HG03039 (cell line): ENCODE results near the gene CHTF18.

Experiments used
- ATAC-seq: cut with Tn5 transposase; IDR thresholded peaks from one replicate; pipeline ENCODE4 v1.9.1; 2021; ENCODE audit warnings: mild to moderate bottlenecking, moderate library complexity; ENCODE audit not compliant: unreplicated experiment

The CHTF18 gene

DNA sequence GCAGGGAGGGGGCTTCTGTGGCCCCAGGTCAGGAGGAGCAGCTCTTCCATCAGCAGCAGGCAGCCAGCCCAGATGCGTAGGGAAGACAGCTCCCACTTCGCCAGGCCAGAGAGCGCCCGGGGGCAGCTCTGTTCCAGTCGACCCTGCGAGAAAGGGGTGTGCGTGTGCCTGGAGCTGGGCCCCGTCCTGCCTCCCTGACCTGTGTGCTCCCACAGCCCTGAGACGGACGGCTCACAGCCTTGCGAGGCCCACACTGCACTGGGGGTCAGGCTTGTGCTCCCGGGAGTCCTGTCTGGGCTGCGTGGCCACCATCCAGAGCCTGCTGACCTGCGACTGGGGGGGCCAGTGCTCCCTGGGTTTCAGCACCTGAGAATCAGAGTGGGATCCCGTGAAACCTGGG is 28.4 kb upstream of the CHTF18 start:
- ATAC-seq, result no peak

DNA sequence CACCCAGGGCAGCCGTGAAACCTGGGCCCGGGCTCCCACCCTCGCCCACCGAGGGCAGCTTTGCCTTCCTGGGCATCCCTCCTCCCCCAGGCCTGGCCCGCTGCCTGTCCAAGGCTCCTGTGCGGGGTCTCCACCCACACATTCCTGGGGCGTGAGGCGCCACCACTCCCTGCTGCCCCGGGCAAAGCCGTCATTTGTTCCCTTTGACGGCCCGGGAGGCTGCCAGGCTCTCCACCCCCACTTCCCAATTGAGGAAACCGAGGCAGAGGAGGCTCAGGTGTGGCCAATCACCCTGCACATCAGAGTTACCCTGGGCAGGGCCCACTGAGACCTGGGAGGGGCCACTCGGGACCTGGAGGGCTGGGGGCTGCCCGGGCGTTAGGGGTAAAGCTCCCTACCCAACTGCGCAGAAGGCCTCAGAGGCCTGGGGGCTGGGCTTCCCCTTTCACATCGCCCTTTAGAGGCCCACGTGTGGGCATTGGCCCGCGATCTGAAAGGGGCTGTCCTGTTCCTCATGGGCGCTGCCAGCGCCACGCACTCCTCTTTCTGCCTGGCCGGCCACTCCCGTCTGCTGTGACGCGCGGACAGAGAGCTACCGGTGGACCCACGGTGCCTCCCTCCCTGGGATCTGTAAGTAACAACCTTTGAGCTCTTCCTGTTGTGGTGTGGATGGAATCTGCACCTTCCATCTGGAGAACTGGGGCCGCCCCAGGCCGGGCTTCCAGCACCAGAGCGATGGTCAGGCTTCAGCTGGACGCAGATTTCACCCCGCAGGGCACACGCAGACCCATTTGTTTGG is 27.7 kb upstream of the CHTF18 start, which contains the start of gene MSLN:
Gene MSLN (plus strand): TSS at position 190 of the 799 bp plus-strand sequence. CDS start 1,947 bp downstream, outside the sequence.
- no peak for ATAC-seq

DNA sequence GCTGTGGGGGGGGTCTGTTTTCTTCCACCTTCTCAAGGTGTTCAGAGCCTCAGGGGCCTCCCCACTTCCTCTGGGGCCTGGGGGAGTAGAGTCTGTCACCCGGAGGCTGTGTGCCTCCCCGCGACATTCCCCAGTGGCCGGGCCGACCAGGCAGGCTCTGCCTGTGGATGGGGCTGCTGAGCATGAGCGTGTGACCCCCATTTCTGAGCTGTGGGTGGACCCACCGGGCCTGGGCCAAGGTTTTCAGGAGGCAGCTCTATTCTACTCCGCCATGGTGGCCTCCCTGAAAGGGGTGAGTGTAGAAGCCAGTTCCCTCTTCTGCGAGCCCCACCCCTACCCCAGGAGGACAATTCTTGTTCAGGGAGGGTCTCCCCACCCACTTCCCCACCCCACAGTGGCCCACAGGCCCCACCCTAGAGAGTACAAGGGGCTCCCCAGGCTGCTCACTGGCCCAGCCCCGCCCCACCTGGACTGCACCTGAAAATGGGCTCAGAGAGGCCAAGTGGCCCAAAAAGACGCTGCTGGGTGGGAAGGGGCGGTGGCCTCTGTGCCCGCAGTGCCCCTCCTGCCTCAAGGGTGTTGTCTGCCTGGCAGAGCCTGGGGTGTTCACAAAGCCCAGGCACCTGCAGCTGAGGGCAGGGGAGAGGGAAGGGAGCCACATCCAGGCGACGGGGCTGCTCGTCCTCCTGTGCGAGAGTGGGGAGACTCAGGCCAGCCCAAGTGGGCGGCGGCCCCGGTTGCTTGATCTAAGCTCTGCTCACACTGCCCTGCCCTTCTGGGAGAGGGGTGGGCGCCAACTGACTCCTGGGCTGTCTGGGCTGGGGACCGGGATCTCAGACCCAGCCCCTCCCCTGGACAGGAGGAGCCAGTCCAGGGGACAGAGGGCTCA is 26.6 kb upstream of the CHTF18 start:
- ATAC-seq, result no peak

DNA sequence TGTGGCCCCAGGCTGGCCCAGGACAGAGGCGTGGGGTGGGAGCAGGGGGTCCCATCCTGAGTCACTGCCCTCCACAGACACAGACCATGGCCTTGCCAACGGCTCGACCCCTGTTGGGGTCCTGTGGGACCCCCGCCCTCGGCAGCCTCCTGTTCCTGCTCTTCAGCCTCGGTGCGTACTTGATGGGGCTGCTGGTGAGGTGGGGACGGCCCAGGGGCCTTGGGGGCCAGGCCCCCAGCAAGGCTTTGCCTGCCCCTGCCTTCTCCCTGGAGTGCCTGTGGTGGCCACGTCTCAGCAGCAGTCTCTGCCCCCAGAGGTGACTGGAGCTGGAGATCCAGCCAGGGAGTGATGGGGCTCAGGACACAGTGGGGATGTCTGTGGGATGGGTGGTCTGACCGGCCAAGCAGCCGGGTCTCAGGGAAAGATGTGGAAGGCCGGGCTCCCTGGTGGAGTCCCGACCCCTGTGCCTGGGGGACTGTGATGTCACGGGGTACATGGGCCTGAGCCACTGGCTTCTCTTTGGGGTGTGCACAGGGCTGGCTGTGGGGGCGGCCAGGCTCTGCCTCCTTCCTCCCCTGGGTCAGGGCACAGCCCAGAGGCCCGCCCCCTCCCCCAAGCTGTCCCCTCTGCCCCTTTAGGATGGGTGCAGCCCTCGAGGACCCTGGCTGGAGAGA is 25.7 kb upstream of the CHTF18 start:
- no peak for ATAC-seq

DNA sequence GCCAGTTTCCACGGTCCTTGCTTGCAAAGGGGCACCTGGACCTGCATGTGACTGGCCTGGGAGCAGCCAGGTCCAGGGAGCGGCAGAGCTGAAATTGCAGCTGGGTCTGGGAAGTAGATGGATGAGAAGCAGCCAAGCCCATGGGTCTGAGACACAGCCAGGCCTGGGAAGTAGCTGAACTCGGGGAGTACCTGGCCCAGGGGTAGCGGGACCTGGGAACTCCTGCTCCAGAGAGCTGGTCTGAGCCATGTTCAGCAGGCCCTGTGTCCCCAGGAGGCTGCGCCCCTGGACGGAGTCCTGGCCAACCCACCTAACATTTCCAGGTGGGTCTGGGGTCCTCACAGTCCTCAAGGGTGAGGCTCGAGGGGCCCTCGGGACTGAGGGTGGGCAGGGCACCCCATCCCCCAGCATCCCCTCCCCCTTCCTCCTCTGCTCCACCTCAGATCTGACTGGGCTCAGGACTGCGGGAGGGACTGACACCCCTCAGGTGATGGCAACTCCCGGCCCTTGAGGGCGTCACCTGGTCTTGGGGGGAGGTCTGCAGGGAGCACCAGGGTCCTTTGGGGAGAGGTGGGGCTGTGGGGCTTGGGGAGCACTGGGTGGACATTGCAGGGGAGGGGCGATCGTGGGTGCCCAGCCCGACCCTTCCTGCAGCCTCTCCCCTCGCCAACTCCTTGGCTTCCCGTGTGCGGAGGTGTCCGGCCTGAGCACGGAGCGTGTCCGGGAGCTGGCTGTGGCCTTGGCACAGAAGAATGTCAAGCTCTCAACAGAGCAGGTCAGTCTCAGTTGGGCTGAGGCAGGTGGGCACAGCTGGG is 24.8 kb upstream of the CHTF18 start:
- no peak for ATAC-seq

DNA sequence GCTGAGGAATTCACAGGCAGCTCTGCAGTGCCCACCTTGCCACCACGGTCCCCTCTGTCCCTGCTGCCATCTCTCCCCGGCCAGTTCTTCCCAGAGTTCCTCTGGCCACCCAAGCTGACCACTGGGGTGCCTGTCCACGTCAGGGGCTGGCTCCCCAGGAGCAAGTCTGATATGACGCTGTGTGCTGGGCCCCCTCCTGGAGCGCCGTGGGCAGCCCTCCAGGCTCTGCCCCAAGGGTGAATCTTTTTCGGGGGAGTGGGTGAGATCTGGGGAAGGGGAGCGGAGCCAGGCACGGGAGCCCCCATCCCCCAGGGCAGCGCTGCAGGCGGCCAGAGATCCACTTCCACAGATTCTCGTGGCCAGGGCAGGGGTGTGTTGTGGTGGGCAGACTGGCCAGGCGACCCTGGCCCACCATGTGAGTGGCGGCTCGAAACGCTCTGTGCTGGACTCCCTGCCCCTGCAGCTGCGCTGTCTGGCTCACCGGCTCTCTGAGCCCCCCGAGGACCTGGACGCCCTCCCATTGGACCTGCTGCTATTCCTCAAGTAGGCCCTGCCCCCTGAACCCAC is 24.2 kb upstream of the CHTF18 start:
- ATAC-seq, result no peak

DNA sequence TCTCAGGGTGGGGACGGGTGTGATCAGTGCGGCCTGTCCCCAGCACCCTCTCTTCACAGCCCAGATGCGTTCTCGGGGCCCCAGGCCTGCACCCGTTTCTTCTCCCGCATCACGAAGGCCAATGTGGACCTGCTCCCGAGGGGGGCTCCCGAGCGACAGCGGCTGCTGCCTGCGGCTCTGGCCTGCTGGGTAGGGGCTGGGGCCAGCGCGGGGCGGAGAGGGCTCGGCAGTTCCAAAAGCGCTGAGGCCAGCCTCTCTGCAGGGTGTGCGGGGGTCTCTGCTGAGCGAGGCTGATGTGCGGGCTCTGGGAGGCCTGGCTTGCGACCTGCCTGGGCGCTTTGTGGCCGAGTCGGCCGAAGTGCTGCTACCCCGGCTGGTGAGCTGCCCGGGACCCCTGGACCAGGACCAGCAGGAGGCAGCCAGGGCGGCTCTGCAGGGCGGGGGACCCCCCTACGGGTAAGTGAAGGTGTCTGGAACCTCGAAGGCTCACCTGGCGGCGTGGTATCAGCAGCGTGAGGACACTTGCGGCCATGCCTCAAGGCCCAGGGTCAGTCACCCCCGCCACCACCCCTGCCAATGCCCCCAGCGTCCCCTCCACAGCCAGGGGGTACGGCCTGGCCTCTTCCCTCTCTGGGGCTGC is 23.5 kb upstream of the CHTF18 start:
- no peak for ATAC-seq

DNA sequence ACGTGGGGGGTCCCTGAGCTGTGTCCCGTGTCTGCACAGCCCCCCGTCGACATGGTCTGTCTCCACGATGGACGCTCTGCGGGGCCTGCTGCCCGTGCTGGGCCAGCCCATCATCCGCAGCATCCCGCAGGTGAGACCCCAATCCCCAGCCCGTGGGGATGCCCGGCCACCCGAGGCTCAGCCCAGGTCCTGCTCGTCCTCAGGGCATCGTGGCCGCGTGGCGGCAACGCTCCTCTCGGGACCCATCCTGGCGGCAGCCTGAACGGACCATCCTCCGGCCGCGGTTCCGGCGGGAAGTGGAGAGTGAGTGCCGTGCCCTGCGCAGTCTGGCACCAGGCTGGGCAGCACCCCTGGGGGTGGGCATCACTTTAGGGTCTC is 22.9 kb upstream of the CHTF18 start:
- no peak for ATAC-seq

DNA sequence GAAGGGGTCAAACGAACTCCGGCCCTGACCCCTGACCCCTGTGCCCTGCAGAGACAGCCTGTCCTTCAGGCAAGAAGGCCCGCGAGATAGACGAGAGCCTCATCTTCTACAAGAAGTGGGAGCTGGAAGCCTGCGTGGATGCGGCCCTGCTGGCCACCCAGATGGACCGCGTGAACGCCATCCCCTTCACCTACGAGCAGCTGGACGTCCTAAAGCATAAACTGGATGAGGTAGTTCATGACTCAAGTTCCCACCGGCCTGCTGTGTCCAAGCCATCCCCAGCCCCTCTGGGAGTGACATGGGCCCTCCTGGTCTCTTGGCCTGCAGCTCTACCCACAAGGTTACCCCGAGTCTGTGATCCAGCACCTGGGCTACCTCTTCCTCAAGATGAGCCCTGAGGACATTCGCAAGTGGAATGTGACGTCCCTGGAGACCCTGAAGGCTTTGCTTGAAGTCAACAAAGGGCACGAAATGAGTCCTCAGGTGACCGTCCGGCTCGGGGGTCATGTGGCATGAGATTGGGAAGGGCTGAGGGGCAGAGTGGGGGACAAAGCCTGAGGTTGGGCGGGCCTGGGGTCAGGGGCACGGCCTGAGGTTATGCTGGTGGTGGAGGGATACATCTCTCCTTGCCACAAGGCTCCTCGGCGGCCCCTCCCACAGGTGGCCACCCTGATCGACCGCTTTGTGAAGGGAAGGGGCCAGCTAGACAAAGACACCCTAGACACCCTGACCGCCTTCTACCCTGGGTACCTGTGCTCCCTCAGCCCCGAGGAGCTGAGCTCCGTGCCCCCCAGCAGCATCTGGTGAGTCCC is 22.2 kb upstream of the CHTF18 start:
- no peak for ATAC-seq

DNA sequence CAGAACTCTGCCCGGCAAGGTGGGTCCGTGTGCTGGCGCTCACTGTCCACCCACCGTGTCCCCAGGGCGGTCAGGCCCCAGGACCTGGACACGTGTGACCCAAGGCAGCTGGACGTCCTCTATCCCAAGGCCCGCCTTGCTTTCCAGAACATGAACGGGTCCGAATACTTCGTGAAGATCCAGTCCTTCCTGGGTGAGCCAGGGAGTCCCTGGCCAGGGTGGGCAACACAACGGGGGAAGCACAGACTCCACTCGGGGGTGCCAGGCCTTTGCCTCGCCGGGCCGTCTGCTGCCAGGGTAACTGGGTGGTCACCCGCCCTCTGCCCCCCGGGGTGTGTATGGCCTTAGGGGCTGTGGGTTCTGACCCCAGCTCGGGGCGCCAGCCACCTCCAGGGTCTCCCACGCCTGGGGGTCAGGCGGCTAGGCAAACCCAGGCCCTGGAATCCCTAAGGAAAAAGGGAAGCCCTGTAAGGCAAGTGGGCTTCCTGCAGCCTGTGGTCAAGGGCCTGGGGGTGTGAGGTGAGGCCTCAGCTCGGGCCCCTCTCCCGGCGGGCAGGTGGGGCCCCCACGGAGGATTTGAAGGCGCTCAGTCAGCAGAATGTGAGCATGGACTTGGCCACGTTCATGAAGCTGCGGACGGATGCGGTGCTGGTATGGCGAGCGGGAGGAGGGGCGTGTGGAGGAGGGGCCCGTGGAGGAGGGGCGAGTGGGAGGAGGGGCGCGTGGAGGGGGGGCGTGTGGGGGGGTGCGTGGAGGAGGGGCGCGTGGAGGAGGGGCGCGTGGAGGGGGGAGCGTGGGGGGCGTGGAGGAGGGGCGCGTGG is 21.4 kb upstream of the CHTF18 start:
- no peak for ATAC-seq

DNA sequence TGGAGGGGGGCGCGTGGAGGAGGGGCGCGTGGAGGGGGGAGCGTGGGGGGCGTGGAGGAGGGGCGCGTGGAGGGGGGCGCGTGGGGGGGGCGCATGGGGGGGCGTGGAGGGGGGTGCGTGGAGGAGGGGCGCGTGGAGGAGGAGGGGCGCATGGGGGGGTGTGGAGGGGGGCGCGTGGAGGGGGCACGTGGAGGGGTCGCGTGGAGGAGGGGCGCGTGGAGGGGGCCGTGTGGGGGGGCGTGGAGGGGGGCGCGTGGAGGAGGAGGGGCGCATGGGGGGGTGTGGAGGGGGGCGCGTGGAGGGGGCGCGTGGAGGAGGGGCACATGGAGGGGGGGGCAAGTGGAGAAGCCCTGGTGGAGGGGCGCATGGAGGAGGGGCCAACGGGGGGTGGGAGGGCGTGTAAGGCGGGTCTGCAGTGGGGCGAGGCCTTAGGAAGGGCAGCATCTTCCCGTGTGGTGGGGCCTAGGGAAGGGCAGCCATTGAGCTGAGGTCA is 20.6 kb upstream of the CHTF18 start:
- no peak for ATAC-seq

DNA sequence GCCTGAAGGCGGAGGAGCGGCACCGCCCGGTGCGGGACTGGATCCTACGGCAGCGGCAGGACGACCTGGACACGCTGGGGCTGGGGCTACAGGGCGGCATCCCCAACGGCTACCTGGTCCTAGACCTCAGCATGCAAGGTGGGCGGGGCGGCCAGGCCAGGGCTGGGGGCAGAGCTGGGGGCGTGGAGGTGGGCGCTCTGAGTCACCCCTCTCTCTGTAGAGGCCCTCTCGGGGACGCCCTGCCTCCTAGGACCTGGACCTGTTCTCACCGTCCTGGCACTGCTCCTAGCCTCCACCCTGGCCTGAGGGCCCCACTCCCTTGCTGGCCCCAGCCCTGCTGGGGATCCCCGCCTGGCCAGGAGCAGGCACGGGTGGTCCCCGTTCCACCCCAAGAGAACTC is 20.0 kb upstream of the CHTF18 start:
- no peak for ATAC-seq

DNA sequence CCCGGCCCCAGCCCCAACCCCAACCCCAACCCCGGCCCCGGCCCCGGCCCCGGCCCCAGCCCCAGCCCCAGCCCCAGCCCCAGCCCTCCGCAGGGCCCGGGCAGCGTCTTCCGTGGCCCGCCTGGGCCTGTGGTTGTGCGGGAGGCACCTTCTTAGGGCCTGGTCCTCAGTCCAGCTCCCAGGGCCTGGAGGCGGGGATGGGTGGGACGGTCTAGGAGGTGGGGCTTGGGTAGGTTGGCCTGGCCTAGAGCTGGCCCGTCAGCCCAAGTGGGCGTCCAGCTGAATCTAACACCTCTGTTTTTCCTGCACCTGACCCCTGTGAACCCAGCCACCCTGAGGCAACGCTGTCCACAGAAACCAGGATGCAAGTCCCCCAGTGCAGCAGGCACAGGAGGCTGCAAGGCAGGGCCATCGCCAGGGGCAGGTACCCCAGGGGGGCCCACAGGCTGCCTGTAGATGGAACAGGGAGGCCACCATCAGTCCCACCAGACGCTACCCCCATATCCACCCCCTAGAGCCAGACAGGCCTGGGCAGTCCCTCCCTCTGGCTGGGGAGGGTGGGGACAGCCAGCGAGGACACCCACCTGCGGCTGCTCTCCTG is 19.1 kb upstream of the CHTF18 start:
- ATAC-seq, result no peak

DNA sequence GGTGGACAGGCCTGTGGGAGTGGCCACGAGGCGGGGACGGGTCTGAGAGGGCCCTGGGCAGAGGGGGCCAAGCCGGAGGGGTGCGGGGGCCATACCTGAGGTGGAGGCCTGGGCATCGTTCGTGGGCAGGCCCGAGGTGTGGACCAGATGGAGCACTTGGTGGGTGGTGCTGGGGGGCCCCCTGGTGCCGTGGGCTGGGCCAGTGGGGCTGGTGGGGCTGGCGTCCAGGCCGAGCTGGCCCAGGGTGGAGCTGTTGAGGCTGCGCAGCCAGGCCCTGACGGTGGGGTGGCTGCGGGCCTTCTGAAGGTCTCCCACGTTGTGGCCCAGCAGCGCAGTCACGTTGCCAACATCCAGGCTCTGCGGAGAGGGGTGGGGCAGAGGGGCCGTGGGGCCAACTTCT is 18.5 kb upstream of the CHTF18 start:
- ATAC-seq, result no peak

DNA sequence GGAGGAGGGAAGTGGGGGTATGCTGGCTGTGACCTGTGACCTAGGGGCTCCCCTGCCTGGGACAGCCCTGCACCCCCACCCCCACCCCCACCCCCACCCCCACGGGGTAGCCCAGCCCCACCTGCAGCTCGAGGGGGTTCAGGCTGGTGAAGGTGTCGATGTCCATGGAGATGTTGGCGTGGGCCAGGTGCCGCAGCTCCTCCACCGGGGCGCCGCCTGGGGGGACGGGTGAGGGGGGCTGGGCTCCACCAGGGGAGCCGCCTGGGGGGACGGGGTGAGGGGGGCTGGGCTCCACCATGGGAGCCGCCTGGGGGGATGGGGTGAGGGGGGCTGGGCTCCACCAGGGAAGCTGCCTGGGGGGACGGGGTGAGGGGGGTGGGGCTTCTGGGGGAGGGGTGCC is 18.0 kb upstream of the CHTF18 start:
- no peak for ATAC-seq

DNA sequence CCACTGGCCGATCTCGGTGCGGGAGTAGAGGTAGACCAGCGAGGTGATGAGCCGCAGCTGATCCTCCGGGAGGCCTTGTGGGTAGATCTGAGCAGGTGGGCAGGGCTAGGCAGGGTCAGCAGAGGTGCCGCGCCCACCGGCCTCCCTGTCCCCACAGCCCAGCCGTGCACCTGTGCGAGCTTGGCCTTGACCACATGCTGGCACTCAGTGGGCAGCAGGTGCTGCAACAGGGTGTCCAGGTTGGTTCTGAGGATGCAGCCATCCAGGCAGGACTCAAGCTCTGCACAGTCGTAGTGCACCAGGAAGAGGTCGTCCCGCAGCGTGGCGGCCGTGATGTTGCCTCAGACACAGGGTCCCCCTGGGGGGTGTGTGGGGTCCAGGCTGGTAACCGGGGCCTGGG is 15.5 kb upstream of the CHTF18 start:
- no peak for ATAC-seq
